ENCODE measurements around the gene FAM222A.

GRCh38 chr12:109798691-109799090 lies 85.1 kb downstream of the FAM222A start:
- no peak for TF ChIP-seq CTCF (IDR thresholded peaks at IDR 0.05)
- TF ChIP-seq POLR2AphosphoS5 (IDR thresholded peaks at IDR 0.05): no peak
